GM18502 (cell line): Measurements from ENCODE around the gene CCDC177.

ENCODE experiments used
- ATAC-seq: cut with Tn5 transposase; IDR thresholded peaks from one replicate; pipeline ENCODE4 v1.9.1; 2021; ENCODE audit warnings: mild to moderate bottlenecking; ENCODE audit not compliant: unreplicated experiment, poor library complexity

The CCDC177 gene

DNA sequence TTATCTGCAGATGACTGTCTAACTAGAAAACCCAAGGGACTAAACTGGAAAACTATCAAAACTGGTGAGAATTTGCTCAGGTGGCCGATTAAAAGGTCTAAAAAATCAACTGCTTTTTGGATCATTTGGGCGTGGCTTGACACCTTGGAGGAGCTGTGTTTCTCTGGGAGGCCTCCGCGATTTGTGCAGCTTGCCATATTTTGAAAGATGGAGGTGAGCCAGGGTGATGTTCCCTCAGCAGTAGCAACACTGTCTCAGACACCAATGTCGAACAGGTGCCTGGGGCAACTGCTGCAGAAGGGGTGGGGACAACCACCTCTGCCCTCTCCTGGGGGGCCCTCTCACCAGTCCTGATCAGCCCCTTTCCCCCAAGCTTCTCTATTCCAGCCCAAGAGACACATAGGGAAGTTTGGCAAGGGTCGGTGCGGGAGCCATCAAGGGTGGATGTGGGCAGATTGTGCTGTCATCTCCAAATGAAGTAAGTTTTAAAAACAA lies 3.8 kb downstream of the CCDC177 start:
- ATAC-seq, result no peak

DNA sequence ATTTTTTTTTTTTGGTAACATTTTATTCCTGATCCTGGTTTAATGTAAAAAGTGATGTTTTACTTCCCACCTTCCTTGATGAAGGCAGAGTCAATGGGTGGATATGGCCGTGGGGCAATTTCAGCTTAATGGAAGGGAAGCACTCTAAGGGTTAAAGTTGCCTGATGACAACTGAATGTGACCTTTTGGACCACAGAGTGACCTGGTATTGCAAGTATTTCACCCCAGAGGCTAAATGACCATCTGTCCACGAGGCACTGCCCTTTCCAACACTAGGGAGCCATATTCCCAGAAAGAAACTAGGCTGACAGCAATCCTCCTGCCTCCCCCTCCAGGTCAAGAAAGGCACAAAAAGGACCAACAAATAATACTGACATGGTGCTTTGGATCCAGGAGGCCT lies 4.8 kb downstream of the CCDC177 start:
- no peak for ATAC-seq

DNA sequence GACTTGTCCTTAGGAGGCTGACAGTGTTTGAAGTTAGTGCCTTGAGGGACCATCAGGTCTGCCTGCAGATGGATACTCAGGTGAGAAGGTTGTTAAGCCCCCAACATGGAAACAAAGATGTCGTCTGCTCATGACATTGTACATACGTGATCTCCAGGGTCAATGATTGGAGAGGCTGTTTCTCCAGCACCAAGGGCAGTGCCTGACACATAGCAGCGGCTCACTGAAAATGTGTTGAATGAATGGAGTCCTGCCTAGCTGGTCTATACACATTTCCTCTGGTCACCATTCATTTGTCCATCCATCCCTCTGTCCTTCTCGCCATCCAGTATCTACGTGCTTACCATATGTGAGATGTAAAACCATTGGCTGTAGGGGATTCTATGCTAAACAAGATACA lies 7.1 kb downstream of the CCDC177 start:
- no peak for ATAC-seq

DNA sequence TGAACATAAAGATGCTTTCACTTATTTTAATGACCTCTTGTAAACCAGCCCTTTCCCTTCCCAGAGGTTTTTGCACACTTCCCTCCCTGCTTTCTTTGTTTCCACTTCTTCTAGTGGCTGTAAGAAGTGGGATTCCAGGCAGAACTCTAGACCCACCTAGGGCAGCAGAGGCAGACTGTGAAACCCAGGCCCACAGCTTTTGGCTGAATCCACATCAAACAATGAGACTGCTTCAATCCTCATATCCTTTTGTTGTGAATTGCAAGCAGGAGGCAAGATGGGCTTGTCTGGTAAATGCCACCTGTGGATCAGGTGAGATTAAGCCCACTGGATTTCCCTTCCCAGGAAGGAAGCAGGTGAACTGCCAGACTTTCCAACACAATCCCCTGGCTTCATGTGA lies 12.8 kb downstream of the CCDC177 start:
- no peak for ATAC-seq

DNA sequence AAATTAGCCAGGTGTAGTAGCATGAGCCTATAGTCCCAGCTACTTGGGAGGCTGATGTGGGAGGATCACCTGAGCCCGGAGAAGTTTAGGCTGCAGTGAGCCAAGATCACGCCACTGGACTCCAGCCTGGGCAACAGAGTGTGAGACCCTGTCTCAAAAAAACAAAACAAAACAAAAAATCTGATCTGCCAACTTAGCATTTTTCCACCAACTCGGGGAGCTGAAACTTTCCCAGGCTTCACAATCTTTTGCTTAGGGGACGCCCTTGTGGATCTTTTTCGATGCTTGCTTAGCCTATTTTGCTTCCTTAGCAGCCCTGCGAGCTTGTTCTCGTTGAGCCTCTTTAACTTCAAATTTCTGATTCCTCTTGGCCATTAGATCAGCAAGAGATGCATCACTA lies 13.8 kb downstream of the CCDC177 start:
- no peak for ATAC-seq

DNA sequence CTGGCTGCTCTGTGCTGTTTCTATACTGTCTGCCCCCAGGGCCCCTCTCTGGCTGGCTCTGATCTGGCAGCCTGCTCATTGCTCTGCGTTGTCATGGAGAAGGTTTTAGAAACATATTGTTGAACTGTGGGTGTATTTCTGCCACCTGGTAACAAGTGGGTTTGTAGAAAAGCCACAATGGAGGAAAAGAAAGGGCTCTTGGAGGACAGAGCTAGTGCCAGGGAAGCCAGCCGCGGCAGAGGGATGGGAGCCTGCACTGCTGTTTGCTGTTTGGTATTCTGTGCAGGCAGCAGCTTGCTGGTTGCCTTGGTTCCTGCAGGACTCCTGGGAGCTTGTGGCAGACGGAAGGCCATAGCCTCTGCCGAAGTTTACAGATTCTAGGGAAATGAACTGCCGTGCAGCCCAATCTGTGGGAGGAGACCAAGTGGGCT lies 15.1 kb downstream of the CCDC177 start:
- no peak for ATAC-seq

DNA sequence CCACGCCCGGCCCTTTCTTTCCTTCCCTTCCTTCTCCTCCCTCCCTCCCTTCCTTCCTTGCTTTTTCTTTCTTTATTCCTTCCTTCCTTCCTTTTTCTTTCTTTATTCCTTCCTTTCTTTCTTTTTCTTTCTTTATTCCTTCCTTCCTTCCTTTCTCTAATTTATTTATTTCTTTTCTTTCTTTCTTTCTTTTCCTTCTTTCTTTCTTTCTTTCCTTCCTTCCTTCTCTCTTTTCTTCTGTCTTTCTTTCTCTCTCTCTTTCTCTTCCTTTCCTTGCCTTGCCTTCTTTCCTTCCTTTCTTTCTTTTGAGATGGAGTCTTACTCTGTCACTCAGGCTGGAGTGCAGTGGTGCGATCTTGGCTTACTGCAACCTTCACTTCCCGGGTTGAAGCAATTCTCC lies 15.9 kb downstream of the CCDC177 start:
- ATAC-seq, result no peak

DNA sequence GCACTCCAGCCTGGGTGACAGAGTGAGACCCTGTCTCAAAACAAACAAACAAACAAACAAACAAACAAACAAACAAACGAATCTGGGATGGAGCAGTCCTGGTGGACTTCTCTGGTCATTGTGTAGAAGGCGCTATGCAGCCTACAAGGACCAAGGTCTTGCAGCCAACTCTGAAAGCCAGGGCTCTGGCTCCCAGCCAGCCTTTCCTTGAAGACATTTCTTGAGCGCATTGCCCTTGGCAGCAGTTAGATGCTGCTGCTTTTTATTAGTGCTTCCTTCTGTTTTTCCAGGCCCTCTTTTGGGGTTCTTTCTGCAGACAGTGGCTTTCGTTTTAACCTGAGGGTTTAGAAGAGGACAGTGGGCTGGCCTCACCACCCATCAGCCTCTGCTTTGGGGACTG lies 20.2 kb downstream of the CCDC177 start:
- no peak for ATAC-seq

DNA sequence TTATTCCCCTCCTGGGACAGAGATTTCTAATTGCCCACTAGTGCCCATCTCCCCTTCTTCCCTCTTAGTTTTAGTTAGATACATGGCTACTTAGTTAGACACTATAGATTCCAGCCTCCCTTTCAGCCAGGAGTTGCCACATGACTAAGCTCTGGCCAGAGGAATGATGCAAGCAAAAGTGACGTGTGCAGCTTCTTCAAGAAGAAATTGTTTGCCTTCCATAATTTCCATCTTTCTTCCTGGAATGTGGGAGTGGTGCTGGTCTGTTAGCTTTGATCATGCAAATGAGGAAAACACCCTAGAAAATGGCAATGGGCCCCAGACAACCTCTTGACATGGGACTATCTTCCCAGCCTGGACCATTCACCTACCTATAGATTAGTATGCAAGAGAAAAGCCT lies 21.4 kb downstream of the CCDC177 start:
- no peak for ATAC-seq

DNA sequence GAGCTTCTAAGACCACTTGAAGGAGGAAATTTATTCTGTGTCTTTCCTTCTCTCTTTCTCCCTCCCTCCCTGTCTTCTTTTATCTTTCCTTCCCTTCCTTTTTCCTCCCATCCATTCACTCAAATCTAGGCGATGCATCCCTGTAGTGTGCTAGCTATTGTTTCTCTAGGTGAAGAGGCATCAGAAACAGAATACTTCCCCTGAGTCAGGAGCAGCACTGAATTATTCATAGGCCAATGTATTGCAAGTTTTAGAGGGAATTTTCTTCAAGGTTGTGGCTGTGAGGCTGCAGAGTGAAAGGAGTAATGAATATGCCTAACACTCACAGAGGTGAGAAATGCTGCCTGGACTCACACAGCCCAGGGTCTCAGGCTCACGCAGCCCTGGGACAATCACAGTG lies 23.2 kb downstream of the CCDC177 start:
- no peak for ATAC-seq

DNA sequence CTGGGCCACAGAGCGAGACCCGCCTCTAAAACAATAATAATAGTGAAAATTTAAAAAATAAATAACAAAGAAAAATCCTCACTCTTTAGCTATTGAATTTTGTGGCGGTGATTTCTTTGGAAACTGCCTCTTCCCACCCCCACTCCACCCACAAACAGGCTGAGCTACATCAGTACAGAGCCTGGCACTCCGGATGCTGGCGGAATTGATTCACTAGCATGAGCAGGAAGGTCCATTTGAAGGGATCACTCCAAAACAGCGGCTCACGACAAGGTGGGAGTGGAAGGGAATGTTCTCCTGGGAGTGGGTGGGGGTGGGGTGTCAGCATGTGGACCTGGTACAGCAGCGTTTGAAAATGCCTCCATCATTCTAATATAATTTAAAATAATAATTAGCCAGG lies 26.1 kb downstream of the CCDC177 start:
- ATAC-seq, result no peak

DNA sequence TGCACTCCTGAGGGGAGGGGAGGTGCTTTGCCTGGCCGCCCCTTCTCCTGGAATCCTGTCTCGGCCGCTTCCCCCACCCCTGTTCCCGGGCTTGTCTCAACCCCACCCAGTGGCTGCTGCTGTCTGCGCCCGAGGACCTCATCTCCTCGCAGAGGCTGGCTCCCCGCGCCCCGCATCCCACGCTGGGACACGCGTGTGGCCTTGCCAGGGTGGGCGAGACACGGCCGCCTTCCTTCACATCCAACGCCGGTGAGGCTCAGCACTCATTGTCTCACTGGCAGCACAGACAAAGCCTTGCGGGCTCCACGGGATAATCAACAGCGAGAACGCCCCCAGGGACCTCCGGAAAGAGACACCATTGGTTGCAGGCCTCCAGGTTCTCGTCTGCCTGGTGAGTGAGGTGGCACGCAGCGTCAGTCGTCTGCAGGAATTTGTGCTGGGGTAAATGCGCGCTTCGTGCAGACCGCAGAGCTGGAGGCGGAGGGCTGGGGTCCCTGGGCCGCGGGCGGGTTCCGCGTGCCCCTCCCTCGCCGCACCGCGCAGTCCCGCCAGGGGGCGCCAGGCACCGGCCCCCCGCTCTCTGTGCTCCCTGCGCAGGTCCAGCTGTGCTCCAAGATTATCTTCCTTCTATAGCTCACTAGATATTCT lies 26.8 kb downstream of the CCDC177 start:
- no peak for ATAC-seq

DNA sequence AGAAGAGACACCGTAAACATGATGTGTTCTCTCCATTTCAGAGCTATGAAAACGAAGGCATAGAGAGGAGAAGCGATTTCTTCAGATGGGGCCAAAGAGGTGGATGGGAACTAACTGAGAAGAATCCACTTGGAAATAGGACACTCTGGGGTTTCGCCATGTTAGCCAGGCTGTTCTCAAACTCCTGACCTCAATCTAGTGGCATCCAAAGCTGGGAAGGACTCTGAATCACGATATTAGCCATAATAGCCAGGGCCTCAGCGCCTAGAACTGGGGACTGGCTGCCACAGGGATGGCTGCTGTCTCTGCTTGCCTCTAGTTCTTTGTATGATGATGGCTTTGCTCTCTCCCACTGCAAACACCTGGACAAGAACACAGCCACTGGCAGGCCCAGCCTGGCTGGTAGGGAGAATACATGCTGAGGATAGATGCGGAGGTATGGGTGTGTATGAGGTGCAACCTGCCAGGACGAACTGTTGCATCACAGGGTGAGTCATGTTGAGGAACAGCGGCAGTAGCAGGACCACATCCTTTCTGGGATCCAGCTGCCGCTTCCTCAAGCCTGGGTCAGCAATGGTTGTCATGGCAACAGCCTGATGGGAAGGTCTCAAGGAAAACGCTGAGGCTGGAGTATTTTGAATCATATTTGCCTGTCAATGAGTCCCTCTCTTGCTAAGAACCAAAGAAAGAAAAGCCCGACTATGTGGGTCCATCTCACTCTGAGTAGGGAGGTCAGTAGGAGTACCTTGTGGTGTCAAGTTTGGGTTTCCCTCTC lies 31.1 kb downstream of the CCDC177 start:
- no peak for ATAC-seq

DNA sequence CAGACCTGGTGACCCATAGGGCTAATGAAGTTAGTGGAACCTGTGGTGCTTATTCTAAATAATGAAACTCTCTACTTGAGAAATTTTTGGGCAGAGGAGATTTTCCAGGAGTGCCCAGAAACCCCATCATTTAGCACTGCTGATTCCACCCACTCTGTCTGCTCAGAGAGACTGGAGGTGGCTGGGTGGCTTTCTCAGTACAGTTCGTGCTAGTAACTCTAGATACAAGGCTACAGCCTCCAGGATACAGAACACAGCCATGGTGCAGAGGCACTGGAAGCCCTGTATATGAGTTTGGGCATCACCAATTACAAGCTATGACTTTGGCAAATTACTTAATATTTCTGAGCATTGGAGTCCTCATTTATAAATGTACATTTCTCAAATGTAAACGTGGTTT lies 32.4 kb downstream of the CCDC177 start:
- ATAC-seq, result no peak

DNA sequence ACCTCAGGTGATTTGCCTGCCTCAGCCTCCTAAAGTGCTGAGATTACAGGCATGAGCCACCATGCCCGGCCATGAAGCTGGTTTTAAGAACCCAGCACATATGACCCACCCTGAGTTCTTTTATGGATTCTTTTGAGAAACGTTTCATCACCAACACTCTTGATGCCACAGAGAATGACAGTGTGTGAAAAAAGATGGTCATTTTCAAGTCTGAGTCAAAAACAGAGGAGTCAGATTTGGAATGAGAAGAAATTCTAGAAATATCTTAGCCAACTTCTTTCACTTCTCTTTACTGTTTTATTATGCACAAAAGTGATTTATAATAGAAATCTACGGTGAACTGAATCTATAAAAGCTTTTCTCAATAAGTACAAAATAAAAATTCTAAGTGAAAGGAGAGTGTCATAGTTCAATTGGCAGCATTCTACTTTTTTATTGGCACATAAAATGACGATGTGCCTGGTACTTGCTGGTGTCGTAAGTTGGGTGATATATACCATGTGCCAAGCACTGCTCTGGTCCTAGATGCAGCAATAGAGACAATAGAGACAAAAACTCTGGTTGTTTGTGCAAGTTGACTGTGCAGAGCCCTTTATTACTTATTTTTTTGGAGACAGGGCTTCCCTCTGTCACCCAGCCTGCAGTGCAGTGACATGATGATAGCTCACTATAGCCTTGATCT lies 33.9 kb downstream of the CCDC177 start:
- no peak for ATAC-seq

DNA sequence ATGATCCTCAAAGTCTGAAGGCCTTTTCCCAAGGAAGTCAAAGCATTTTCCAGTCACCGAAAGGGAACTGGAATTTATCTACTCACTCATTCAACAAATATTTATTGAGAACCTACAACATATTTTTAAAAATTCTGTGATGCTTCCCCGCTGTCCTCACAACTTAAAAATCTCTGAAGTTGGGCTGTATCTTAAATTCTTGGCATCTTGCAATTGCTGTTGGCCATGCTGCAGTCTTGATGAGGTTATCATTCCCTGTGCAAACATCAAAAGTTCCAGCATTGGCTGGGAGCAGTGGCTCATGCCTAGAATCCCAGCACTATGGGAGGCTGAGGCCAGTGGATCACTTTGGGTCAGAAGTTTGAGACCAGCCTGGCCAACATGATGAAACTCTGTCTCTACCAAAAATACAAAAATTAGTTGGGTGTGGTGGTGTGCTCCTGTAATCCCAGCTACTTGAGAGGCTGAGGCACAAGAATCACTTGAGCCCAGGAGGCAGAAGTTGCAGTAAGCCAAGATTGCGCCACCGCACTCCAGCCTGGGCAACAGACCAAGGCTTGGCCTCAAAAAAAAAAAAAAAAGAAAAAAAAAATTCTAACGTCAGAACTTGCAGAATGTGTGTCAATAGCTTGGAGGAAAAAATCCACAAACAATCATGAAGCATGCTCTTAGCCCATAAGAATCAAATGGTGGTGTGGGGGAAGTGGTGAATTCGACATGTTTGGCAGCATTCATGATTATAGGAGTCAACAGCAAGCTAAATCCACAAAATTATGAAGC lies 34.9 kb downstream of the CCDC177 start:
- no peak for ATAC-seq

DNA sequence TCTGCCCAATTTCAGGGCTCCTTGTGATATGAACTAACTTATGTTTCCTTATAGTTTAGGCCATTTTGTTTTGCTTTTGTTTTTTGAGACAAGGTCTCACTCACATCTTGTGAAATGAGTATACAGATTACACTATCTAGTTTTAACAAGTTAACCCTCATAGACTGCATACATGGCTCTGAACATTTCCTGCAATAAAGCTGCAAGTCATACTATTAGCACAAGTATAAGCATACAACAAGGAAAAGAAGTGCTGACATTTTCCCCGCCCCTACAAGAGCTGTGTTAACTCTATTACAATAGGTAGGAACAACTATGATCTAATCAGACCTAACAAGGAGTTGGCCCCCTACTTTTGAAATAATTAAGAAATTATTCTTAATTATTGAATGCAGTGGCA lies 35.9 kb downstream of the CCDC177 start:
- ATAC-seq, result no peak

DNA sequence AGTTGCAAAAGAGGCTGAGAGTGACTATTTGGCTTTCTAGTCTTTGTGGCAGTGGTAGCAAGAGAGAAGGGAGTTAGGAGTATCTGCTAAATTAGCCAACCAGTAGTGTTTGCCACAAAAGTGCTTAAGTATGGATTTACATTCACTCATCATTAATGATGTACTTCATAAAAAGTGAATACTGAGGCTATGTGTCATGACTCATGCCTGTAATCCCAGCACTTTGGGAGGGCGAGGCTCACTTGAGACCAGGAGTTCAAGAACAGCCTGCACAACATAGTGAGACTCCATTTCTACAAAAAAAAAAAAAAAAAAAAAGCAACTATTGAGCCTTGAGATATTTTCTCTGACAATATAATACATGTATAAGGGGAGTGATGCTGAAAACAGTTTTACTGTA lies 36.8 kb downstream of the CCDC177 start:
- ATAC-seq, result no peak

DNA sequence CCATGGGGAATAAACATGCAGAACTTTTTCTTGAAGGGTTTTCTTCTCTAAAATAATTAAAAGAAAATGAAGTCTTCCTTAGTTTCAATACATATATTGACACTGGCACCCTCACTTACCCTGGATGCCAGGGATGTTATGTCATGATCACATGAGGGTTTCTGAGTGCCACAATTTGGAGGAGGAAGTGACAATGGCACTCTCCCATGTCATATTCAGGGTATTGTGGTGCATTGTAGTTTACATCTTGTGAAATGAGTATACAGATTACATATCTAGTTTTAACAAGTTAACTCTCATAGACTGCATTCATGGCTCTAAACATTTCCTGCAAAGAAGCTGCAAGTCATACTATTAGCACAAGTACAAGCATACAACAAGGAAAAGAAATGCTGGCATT lies 37.7 kb downstream of the CCDC177 start:
- no peak for ATAC-seq

DNA sequence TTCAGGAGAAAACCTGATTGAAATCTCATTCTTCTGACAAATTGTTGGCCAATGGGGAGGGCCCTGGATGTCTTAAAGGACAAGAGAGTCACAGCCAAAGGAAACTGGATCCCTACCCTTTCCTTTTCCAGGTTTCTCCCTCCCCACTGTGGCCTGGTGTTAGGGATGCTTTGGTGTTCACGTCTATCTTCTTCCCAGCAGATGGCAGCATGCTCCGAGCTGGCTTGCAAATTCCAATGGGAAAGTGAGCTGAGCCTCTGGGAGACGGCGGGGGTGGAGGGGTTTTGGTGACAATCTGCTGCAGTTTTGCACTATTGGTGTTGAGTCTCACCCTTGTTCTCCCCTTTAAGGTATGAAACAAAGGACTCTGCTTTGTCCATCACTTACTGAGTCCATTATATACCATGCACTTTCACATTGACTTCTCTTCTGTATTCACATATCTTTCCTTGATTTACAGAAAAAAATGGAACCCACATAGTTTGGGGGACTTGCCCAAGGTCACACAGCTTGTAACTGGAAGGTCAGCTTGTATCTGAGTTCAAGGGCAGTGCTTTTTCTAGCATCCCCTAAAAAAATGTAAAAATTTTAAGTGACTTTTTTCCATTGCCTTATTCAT lies 39.3 kb downstream of the CCDC177 start:
- no peak for ATAC-seq
